K562 (cell line): Measurements from ENCODE around the gene ATXN7L2. TPM values are rescaled to one million over a fixed set of nuclear protein-coding genes. Genes with fewer than 3 reads are reported as not detected.

Experiments used
- CGGBP1 ChIP-seq: fragments of 250-450 bp; sonication (Bioruptor Pico); IDR thresholded peaks from 2 replicates; pipeline ENCODE4 v1.9.0; 2021; ENCODE audit warnings: mild to moderate bottlenecking
- CREB3L1 ChIP-seq: fragments of 450-650 bp; IDR thresholded peaks from 2 replicates; pipeline ENCODE4 v1.6.1; 2014; ENCODE audit warnings: low read depth, mild to moderate bottlenecking, moderate library complexity, borderline replicate concordance
- EGR1 ChIP-seq: fragments of 450-650 bp; conservative IDR thresholded peaks from 2 replicates; pipeline ENCODE4 v1.6.1; 2017; ENCODE audit warnings: mild to moderate bottlenecking
- FOXK1 ChIP-seq: sonication (generic); formaldehyde crosslinking; IDR thresholded peaks from 2 replicates; pipeline ENCODE4 v1.8.0; 2022; ENCODE audit warnings: missing genetic modification reagents, mild to moderate bottlenecking, borderline replicate concordance
- GABPB2 ChIP-seq: fragments of 250-450 bp; sonication (Bioruptor Pico); conservative IDR thresholded peaks from 2 replicates; pipeline ENCODE4 v1.5.1; 2021; ENCODE audit warnings: mild to moderate bottlenecking
- MAFK ChIP-seq: IDR thresholded peaks from 2 replicates; pipeline ENCODE4 v1.6.1; 2011; ENCODE audit warnings: low read length, improper control_type of control experiment
- MYC ChIP-seq, 2 experiments: fragments of 250-450 bp in 1 of 2; sonication (Bioruptor Pico) in 1 of 2; IDR thresholded peaks; 2 replicates each; pipeline versions ENCODE4 v1.5.1 to v1.6.1; 2012 to 2021; ENCODE audit warnings: low read depth in 2 of 2, borderline replicate concordance in 1 of 2, improper control_type of control experiment in 1 of 2, low read length in 1 of 2, mild to moderate bottlenecking in 1 of 2, moderate library complexity in 1 of 2
- PCBP1 ChIP-seq: fragments of 200-400 bp; formaldehyde crosslinking; IDR thresholded peaks from 2 replicates; pipeline ENCODE4 v1.6.1; 2018; ENCODE audit warnings: mild to moderate bottlenecking, low read depth, low read length; ENCODE audit not compliant: poor library complexity, severe bottlenecking
- REST ChIP-seq, 2 experiments: fragments of 450-650 bp; formaldehyde crosslinking in 1 of 2; IDR thresholded peaks; 2 replicates each; pipeline versions ENCODE4 v1.4.0 to v1.6.1; 2014 to 2020; ENCODE audit warnings: mild to moderate bottlenecking in 2 of 2, borderline replicate concordance in 1 of 2, low read depth in 1 of 2
- SFPQ ChIP-seq: fragments of 200-400 bp; formaldehyde crosslinking; IDR thresholded peaks from 2 replicates; pipeline ENCODE4 v1.6.1; 2017; ENCODE audit warnings: mild to moderate bottlenecking, low read depth, low read length, moderate library complexity
- SP2 ChIP-seq: IDR thresholded peaks from 2 replicates; pipeline ENCODE4 v1.6.1; 2011; ENCODE audit warnings: mild to moderate bottlenecking, low read depth, low read length, moderate library complexity; ENCODE audit not compliant: poor library complexity, severe bottlenecking; ENCODE audit errors: extremely low read depth
- ZNF354B ChIP-seq: fragments of 250-450 bp; sonication (Bioruptor Pico); IDR thresholded peaks from 2 replicates; pipeline ENCODE4 v1.4.0; 2020
- ZNF668 ChIP-seq: fragments of 250-450 bp; sonication (Bioruptor Pico); IDR thresholded peaks from 2 replicates; pipeline ENCODE4 v1.8.0; 2022; ENCODE audit warnings: mild to moderate bottlenecking, inconsistent platforms
- polyA plus RNA-seq, 8 experiments: library from polyadenylated mRNA; depleted of rRNA in 4 of 8; stranded (reverse) in 5 of 8; unstranded in 3 of 8; fragments of >200 nt; fragmentation: Nextera tagmentation in 2 of 8; fragmentation: Illumina TruSeq in 1 of 8; extraction: Ambion mirVana in 2 of 8; extraction: Trizol in 1 of 8; gene quantifications; 2 replicates each; pipeline versions ENCODE4 v1.2.1 to v1.2.3, GENCODE V29; 2011 to 2014; ENCODE audit warnings: inconsistent platforms in 1 of 8, missing spikeins in 1 of 8
- total RNA-seq, 7 experiments: library from RNA; depleted of rRNA in 6 of 7; stranded (reverse); fragments of >200 nt in 6 of 7; fragmentation: Illumina TruSeq in 2 of 7; extraction: Trizol in 2 of 7; gene quantifications; 2 replicates each; pipeline versions ENCODE4 v1.2.1 to v1.2.3, GENCODE V29; 2011 to 2021; ENCODE audit warnings: low replicate concordance in 1 of 7

Gene ATXN7L2
- total and polyA plus RNA-seq, 9 of the 15 experiments (the other 6 are each of a cell fraction or from before 2014, with no cell fraction given) = 0.21 to 10.4 (median 5.8) TPM

GRCh38 chr1:109493805-109494539 lies 10.3 kb downstream of the ATXN7L2 start, which contains the start of gene CYB561D1 (continued):
- TF ChIP-seq EGR1 = peak; percentile 98
- TF ChIP-seq SFPQ = no peak
- TF ChIP-seq ZNF668 (CRISPR knock-in tag) = no peak
- peak; percentile 92; the same call in 1 of the 2 replicates for TF ChIP-seq CGGBP1 (CRISPR knock-in tag)
- peak; percentile 59; the same call in 1 of the 2 replicates for TF ChIP-seq GABPB2 (CRISPR knock-in tag)
- peak; percentile 71 for TF ChIP-seq REST (IDR thresholded peaks at IDR 0.05; ENCODE audit: borderline replicate concordance)
- no peak; the same call in 1 of the 2 replicates for TF ChIP-seq REST (CRISPR knock-in tag; IDR thresholded peaks at IDR 0.05; ENCODE audit: low read depth)
- peak; percentile 37 for TF ChIP-seq PCBP1
- TF ChIP-seq ZNF354B (CRISPR knock-in tag) = no peak
- TF ChIP-seq MYC (IDR thresholded peaks at IDR 0.05; ENCODE audit: low read depth, low read length) = no peak; the same call in 1 of the 2 replicates
- TF ChIP-seq MYC (CRISPR knock-in tag; IDR thresholded peaks at IDR 0.05; ENCODE audit: borderline replicate concordance, low read depth) = peak; percentile 60; the same call in 1 of the 2 replicates
- no peak for TF ChIP-seq MAFK
- 0 out of 2 replicates have a peak, but pooled peaks have one; percentile 64 for TF ChIP-seq FOXK1 (CRISPR knock-in tag)
- peak; percentile 89 for TF ChIP-seq CREB3L1
- peak; percentile 35 for TF ChIP-seq SP2
